ENCODE measurements around the gene TREM1. TPM values are rescaled to one million over a fixed set of nuclear protein-coding genes. Genes with fewer than 3 reads are reported as not detected.
A peak's percentile ranks its signal among the peaks of the same experiment; 100 is the strongest.

Gene TREM1
- total RNA-seq, 2 experiments from 2014 or later, result not detected

DNA sequence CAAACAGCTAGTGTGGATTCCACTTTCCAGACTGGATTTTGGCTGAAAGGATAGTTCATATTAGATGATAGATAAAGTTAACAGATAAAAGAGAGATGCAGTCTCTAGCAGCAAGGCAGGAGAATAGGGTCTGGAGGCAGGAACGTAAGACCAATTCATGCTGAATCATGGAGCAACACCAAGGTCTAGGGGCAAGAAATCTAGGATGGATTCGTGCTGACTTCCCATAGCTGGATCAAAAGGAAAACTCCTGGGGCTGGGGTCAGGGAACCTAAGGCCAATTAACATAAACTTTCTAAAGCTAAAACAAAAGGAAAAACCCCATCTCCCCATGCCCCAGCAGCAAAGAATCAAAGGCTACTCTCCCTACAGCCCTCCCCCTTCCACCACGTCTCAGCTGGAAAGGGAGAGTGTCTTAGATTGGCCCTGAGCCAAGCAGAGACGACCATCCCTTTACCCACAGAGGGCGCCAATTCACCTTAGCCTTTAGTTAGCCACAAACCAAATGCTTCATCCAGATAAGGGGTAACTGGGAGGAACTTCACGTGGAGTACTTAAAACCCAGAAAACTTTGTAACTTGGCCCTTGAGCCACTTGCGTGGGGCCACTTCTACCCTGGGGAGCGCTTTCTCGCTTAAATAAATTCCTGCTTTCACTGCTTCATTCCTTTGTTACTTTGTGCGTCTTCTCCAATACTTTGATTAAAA lies 7.6 kb downstream of the TREM1 start:
- H3K36me3 Mint-ChIP-seq (ENCODE audit: low read depth), result no peaks in the 10 kb centered on the region
- ChIA-PET POLR2A (interaction anchor here (1.1 kb wide), 1 partner anchor 9 kb away, joined by 4 read pairs; no protein-coding TSS in a partner anchor), CTCF (interaction anchor here (0.7 to 2.3 kb wide), 20 partner anchors 9 to 405 kb away, joined by 3 to 30 read pairs (median 4); no protein-coding TSS in a partner anchor)
- no peaks in the 10 kb centered on the region for H3K9me3 Mint-ChIP-seq
- peak; percentile 85 for DNase-seq
- TF ChIP-seq, protein P1, sequence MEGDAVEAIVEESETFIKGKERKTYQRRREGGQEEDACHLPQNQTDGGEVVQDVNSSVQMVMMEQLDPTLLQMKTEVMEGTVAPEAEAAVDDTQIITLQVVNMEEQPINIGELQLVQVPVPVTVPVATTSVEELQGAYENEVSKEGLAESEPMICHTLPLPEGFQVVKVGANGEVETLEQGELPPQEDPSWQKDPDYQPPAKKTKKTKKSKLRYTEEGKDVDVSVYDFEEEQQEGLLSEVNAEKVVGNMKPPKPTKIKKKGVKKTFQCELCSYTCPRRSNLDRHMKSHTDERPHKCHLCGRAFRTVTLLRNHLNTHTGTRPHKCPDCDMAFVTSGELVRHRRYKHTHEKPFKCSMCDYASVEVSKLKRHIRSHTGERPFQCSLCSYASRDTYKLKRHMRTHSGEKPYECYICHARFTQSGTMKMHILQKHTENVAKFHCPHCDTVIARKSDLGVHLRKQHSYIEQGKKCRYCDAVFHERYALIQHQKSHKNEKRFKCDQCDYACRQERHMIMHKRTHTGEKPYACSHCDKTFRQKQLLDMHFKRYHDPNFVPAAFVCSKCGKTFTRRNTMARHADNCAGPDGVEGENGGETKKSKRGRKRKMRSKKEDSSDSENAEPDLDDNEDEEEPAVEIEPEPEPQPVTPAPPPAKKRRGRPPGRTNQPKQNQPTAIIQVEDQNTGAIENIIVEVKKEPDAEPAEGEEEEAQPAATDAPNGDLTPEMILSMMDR (IDR thresholded peaks at IDR 0.05), result peak; percentile 72
- peaks cover 12% of the 10 kb centered on the region for H3K4me1 Mint-ChIP-seq (ENCODE audit: low read depth)
- intact Hi-C loops (cut with micrococcal nuclease), result no loop called here
- peak overlapping the region; percentile 55 for H3K27ac Mint-ChIP-seq
- H3K27me3 Mint-ChIP-seq, result no peaks in the 10 kb centered on the region
- peak; percentile 92 for ATAC-seq
- no peak overlapping the region for H3K4me3 Mint-ChIP-seq

DNA sequence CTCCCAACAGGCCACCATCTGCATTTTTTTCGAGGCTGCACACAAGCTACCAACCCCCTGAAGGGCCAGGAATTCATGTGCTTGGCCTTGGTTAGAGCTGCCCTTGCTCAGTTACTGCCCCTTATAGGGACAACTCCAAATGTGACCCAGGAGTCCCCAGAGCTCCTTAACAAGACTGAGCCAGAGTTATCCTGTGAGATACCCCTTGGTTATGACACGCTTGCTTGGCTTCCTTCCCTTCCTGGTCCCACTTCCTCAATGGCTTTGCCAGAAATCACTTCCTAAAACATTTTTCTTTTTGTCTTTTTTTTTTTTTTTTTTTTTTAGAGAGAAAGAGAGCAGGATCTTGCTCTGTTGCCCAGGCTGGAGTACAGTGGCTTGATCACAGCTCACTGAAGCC lies 8.9 kb downstream of the TREM1 start:
- Mint-ChIP-seq H3K36me3 (ENCODE audit: low read depth) (no peaks in the 10 kb centered on the region), H3K9me3 (no peaks in the 10 kb centered on the region), H3K4me3 (no peak overlapping the region), H3K27ac (no peak overlapping the region), H3K4me1 (ENCODE audit: low read depth) (peaks cover 10% of the 10 kb centered on the region), H3K27me3 (no peaks in the 10 kb centered on the region)
- TF ChIP-seq, protein P1 (IDR thresholded peaks at IDR 0.05), result no peak
- ChIA-PET CTCF (interaction anchor here (2.2 to 2.3 kb wide), 2 partner anchors 28 to 42 kb away, joined by 28 to 30 read pairs; no protein-coding TSS in a partner anchor), POLR2A (no interaction called here)
- ATAC-seq (no peak), DNase-seq (no peak)
- intact Hi-C loops (cut with micrococcal nuclease), result no loop called here

DNA sequence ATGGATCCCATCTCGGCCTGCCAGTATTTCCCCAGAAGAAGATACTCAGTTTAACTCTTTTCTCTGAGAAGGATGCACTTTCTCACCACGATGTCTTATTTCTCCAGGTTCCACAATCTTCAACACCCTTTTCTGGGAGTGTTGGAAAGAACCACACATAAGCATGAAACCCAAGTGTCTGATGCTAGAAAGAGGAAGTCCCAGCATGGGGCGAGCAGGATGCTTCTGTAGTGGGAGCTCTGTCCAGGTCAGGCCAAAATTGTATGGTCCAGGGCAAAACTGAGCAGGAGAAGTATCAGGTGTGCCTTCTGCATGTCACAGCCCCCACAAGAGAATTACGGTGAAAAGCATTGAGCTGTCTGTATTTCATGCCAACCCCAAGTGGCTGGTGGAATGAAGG lies 11.0 kb downstream of the TREM1 start:
- Mint-ChIP-seq H3K4me3 (no peak overlapping the region), H3K27ac (no peak overlapping the region), H3K27me3 (no peaks in the 10 kb centered on the region), H3K9me3 (no peaks in the 10 kb centered on the region), H3K36me3 (ENCODE audit: low read depth) (no peaks in the 10 kb centered on the region), H3K4me1 (ENCODE audit: low read depth) (peaks cover 14% of the 10 kb centered on the region)
- TF ChIP-seq, protein P1 (IDR thresholded peaks at IDR 0.05), result no peak
- ATAC-seq (no peak), DNase-seq (no peak)
- POLR2A ChIA-PET, result no interaction called here
- CTCF ChIA-PET, result interaction anchor here (1.7 kb wide), 1 partner anchor 44 kb away, joined by 7 read pairs; no protein-coding TSS in a partner anchor
- intact Hi-C loops (cut with micrococcal nuclease), result no loop called here

DNA sequence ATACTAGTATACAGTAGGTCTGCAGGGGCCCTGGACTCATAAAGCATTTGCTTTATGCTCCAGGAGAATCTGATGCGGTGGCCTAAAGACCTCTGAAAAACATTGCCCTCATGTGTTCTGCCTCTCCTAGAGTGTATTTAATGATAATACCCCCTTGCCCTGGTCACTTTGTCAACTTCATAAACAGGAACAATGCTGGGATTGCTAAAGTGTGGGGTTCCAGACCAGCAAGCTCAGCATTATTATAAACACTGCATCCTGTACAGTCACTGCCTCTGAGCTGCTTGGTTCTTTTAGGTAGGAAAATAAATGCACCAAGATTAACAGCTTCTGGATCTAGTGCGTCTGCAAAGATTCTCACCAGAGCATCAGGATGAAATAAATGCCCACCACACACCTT lies 12.2 kb downstream of the TREM1 start:
- ATAC-seq (no peak), DNase-seq (no peak)
- Mint-ChIP-seq H3K27me3 (no peaks in the 10 kb centered on the region), H3K4me3 (no peak overlapping the region), H3K27ac (no peak overlapping the region), H3K4me1 (ENCODE audit: low read depth) (peaks cover 12% of the 10 kb centered on the region), H3K36me3 (ENCODE audit: low read depth) (no peaks in the 10 kb centered on the region), H3K9me3 (no peaks in the 10 kb centered on the region)
- POLR2A ChIA-PET, result no interaction called here
- intact Hi-C loops (cut with micrococcal nuclease), result no loop called here
- TF ChIP-seq, protein P1 (IDR thresholded peaks at IDR 0.05), result no peak
- CTCF ChIA-PET, result interaction anchor here (1.1 to 1.7 kb wide), 3 partner anchors 9 to 45 kb away, joined by 3 to 7 read pairs (median 4); no protein-coding TSS in a partner anchor

DNA sequence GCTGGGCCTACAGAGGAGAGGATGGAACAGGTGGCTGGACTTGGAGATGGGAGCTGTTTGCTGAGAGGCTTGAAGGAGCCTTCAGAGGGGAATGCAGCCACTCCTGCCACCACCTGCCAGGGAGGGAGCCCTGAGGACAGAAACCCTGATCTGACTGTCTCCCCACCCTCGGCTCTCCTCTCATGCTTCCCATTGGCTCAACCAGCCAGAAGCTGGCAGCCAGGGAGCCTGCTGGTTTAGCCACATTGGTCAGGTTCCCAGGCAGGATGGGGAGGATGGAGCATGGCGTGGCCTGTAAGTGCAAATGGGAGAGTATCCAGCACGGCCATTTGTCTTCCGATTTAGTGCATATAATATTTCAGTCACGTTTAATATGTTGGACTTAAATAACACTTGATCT lies 12.8 kb downstream of the TREM1 start:
- no peaks in the 10 kb centered on the region for H3K27me3 Mint-ChIP-seq
- no peaks in the 10 kb centered on the region for H3K36me3 Mint-ChIP-seq (ENCODE audit: low read depth)
- ChIA-PET CTCF (interaction anchor here (1.1 to 1.7 kb wide), 3 partner anchors 9 to 46 kb away, joined by 3 to 7 read pairs (median 4); no protein-coding TSS in a partner anchor), POLR2A (no interaction called here)
- TF ChIP-seq, protein P1 (IDR thresholded peaks at IDR 0.05), result no peak
- DNase-seq (no peak), ATAC-seq (no peak)
- no peak overlapping the region for H3K27ac Mint-ChIP-seq
- H3K4me1 Mint-ChIP-seq (ENCODE audit: low read depth), result peaks cover 7% of the 10 kb centered on the region
- no peak overlapping the region for H3K4me3 Mint-ChIP-seq
- H3K9me3 Mint-ChIP-seq, result no peaks in the 10 kb centered on the region
- intact Hi-C loops (cut with micrococcal nuclease), result no loop called here

Measured in activated CD8-positive, alpha-beta T cell treated with anti-CD3 and anti-CD28 coated beads for 36 hours (primary cell).